GM10248 (cell line): ENCODE data around the gene CD96.

Experiments
- CTCF ChIA-PET: fragments of 300-600 bp; sonication (Branson Sonifier 250); formaldehyde crosslinking; extraction: SDS; loops from one replicate; lab custom pipeline; 2021; ENCODE audit warnings: antibody characterized with exemption; lab: Yijun Ruan, JAX
- POLR2A ChIA-PET: fragments of 350-650 bp; sonication (Branson Sonifier 250); formaldehyde crosslinking; extraction: SDS; loops from one replicate; lab custom pipeline; 2020; ENCODE audit warnings: antibody characterized with exemption; lab: Yijun Ruan, JAX
- DNase-seq: peaks from one replicate; pipeline ENCODE4 v3.0.0; 2012; ENCODE audit errors: extremely low spot score
- TF ChIP-seq, protein P1 (sequence below): IDR thresholded peaks from 2 replicates; pipeline ENCODE4 v1.5.1; 2012; ENCODE audit warnings: mild to moderate bottlenecking, low read depth; ENCODE audit errors: extremely low read depth, missing control alignments, control extremely low read depth

The CD96 gene

GRCh38 chr3:111581403-111582119, 39.6 kb downstream of the CD96 start:
- TF ChIP-seq, protein P1, sequence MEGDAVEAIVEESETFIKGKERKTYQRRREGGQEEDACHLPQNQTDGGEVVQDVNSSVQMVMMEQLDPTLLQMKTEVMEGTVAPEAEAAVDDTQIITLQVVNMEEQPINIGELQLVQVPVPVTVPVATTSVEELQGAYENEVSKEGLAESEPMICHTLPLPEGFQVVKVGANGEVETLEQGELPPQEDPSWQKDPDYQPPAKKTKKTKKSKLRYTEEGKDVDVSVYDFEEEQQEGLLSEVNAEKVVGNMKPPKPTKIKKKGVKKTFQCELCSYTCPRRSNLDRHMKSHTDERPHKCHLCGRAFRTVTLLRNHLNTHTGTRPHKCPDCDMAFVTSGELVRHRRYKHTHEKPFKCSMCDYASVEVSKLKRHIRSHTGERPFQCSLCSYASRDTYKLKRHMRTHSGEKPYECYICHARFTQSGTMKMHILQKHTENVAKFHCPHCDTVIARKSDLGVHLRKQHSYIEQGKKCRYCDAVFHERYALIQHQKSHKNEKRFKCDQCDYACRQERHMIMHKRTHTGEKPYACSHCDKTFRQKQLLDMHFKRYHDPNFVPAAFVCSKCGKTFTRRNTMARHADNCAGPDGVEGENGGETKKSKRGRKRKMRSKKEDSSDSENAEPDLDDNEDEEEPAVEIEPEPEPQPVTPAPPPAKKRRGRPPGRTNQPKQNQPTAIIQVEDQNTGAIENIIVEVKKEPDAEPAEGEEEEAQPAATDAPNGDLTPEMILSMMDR, result no peak
- POLR2A ChIA-PET, result no interaction called here
- CTCF ChIA-PET, result interaction anchor here (1.1 kb wide), 1 partner anchor 12 kb away, joined by 3 read pairs; no protein-coding TSS in a partner anchor
- no peak for DNase-seq

GRCh38 chr3:111582120-111582474, 40.1 kb downstream of the CD96 start:
- ChIA-PET CTCF (interaction anchor here (1.1 kb wide), 1 partner anchor 11 kb away, joined by 3 read pairs; no protein-coding TSS in a partner anchor), POLR2A (no interaction called here)
- TF ChIP-seq, protein P1, result no peak
- DNase-seq, result no peak

- TF ChIP-seq, protein P1, result no peak
- CTCF ChIA-PET, result no interaction called here
- DNase-seq, result no peak
- POLR2A ChIA-PET, result no interaction called here
Observed at GRCh38 chr3:111584744-111585143, 42.7 kb downstream of the CD96 start.

GRCh38 chr3:111585217-111585616, 43.2 kb downstream of the CD96 start:
- CTCF ChIA-PET, result no interaction called here
- TF ChIP-seq, protein P1, result no peak
- no peak for DNase-seq
- POLR2A ChIA-PET, result no interaction called here

GRCh38 chr3:111588527-111588926, 46.5 kb downstream of the CD96 start:
- no peak for DNase-seq
- ChIA-PET CTCF (interaction anchor here (1.6 kb wide), 1 partner anchor 10 kb away, joined by 10 read pairs; no protein-coding TSS in a partner anchor), POLR2A (no interaction called here)
- TF ChIP-seq, protein P1, result no peak

DNA sequence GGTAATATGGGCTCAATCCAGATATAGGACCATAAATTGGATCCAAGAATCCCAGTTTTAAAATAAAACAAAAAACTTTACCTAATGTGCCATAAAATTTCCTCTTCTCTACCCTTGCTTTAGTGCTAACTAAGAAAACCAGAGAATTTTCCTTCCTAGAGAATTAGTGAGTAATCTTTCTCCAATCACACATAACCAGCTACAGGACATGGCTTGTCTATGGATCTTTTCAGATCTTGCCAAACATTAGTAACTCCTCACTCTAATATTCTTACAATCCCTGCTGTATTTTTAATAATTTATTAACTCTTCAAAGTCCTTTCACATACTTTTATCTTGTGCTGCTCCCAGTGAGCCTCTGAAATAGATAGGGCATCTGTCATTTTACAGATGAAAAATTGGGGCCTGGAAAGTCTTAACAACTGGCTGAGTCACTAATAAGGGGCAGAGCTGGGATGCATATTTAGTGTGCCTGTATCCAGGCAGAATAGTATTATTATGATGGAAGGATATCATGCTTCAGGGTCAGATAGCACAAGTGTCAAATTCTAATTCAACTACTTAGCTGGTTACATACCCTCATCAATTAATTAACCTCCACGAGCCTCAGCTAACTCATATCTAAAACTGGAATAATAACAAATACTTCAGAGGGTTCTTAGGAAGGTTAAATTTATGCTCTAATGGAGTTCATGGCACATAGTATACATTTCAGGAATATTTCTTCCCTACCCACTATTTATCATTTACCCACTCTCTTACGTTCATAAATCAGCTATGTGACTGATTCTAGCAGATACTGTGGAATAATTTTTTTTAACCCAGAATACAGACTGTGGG, 47.5 kb downstream of the CD96 start:
- POLR2A ChIA-PET, result no interaction called here
- no peak for DNase-seq
- CTCF ChIA-PET, result interaction anchor here (0.9 to 1.4 kb wide), 2 partner anchors 11 to 101 kb away, joined by 3 to 5 read pairs; no protein-coding TSS in a partner anchor
- TF ChIP-seq, protein P1, result no peak
